Mononuclear cell (primary cell): ENCODE results near the gene FRK. TPM values are rescaled to one million over a fixed set of nuclear protein-coding genes. Genes with fewer than 3 reads are reported as not detected.
"Not testable (repeated sequence)": the region's sequence is repeated elsewhere in the genome, so short reads cannot be mapped to it uniquely, and the experiment has no call there.

Experiments used
- H3K27me3 ChIP-seq: 2 replicates; pipeline ENCODE4 v1.6.0; 2011; ENCODE audit warnings: low read length, control low read depth; ENCODE audit not compliant: insufficient read depth
- H3K4me1 ChIP-seq: 2 replicates; pipeline ENCODE4 v1.5.1; 2011; ENCODE audit warnings: mild to moderate bottlenecking, low read length, control low read depth; ENCODE audit not compliant: insufficient read depth
- H3K4me3 ChIP-seq: 2 replicates; pipeline ENCODE4 v1.5.1; 2011; ENCODE audit warnings: mild to moderate bottlenecking, low read length, moderate library complexity
- H3K9me3 ChIP-seq: 2 replicates; pipeline ENCODE4 v1.5.1; 2011; ENCODE audit warnings: low read depth, mild to moderate bottlenecking, control low read depth, low read length
- total RNA-seq: library from RNA; depleted of rRNA; stranded (reverse); fragments of >200 nt; gene quantifications from one replicate; pipeline ENCODE4 v1.2.3, GENCODE V29; 2012

Gene FRK
- total RNA-seq, 1 donor, result not detected

GRCh38 chr6:115891111-115891669 lies 169.5 kb downstream of the FRK start:
- no peaks in the 10 kb centered on the region for H3K9me3 ChIP-seq

GRCh38 chr6:115890238-115890637 lies 170.5 kb downstream of the FRK start:
- no peaks in the 10 kb centered on the region for H3K9me3 ChIP-seq
- no peaks in the 10 kb centered on the region for H3K4me1 ChIP-seq
- no peaks in the 10 kb centered on the region for H3K27me3 ChIP-seq
- no peak overlapping the region for H3K4me3 ChIP-seq

More at GRCh38 chr6:115891111-115891669, 169.5 kb downstream of the FRK start:
- Histone ChIP-seq H3K4me1 (no peaks in the 10 kb centered on the region), H3K4me3 (no peak overlapping the region), H3K27me3 (no peaks in the 10 kb centered on the region)

- not testable (repeated sequence) for H3K27me3 ChIP-seq, H3K4me1 ChIP-seq, H3K9me3 ChIP-seq, H3K4me3 ChIP-seq
Observed at GRCh38 chr6:115888687-115889470, 171.8 kb downstream of the FRK start.

GRCh38 chr6:115887891-115888290 lies 172.8 kb downstream of the FRK start:
- no peaks in the 10 kb centered on the region for H3K4me1 ChIP-seq
- H3K4me3 ChIP-seq, result no peak overlapping the region
- no peaks in the 10 kb centered on the region for H3K27me3 ChIP-seq
- H3K9me3 ChIP-seq, result no peaks in the 10 kb centered on the region

GRCh38 chr6:115885636-115886366 lies 174.9 kb downstream of the FRK start:
- Histone ChIP-seq H3K27me3 (no peaks in the 10 kb centered on the region), H3K9me3 (no peaks in the 10 kb centered on the region), H3K4me1 (no peaks in the 10 kb centered on the region), H3K4me3 (no peak overlapping the region)

GRCh38 chr6:115882771-115883170 lies 177.9 kb downstream of the FRK start:
- Histone ChIP-seq H3K4me1 (no peaks in the 10 kb centered on the region), H3K9me3 (no peaks in the 10 kb centered on the region), H3K27me3 (no peaks in the 10 kb centered on the region), H3K4me3 (no peak overlapping the region)

GRCh38 chr6:115882174-115882573 lies 178.5 kb downstream of the FRK start:
- H3K27me3 ChIP-seq, result no peaks in the 10 kb centered on the region
- no peaks in the 10 kb centered on the region for H3K9me3 ChIP-seq
- no peak overlapping the region for H3K4me3 ChIP-seq
- no peaks in the 10 kb centered on the region for H3K4me1 ChIP-seq

Other genes with a start within 250 kb of the FRK start
- 6.5 TPM for gene NT5DC1, start 40.0 kb upstream of the FRK start, total RNA-seq
- gene COL10A1, start 65.2 kb upstream of the FRK start, total RNA-seq, result 0.31 TPM
- 39.8 TPM for gene TSPYL4, start 193.2 kb upstream of the FRK start, total RNA-seq
- 179 TPM for gene TSPYL1, start 219.0 kb upstream of the FRK start, total RNA-seq